ENCODE data around the gene MYO16. TPM values are rescaled to one million over a fixed set of nuclear protein-coding genes. Genes with fewer than 3 reads are reported as not detected.

The MYO16 gene
- total RNA-seq, 1 experiment from 2014 or later = not detected

DNA sequence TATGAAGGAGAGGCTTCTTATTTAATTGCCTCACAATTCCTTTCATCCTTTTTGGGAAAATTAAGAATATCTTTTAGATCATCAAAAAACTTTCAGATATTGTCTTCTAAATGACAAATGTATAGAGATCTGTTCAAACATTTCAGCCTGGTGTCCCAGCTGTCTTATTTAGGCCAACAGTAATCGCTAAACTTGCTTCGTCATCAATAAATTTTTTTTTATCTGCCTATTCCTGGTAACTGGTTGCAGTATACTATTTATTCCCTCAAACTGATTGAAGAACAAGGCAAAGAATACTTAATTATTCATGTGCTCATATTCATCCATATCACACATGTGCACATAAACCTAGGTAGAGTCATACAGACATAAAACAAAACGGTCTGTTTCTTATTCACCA is 5.3 kb upstream of the MYO16 start:
- Histone ChIP-seq H3K9ac (ENCODE audit: extremely low read depth, insufficient read length, low read length) (no peak overlapping the region), H4K8ac (replicated peaks; ENCODE audit: insufficient read length, low read depth, low read length) (no peak overlapping the region), H2BK15ac (ENCODE audit: low read depth, low read length) (no peak overlapping the region), H3K9me3 (ENCODE audit: control insufficient read depth, low read depth, low read length) (no peaks in the 10 kb centered on the region), H2BK20ac (ENCODE audit: low read depth, low read length, poor library complexity, severe bottlenecking) (no peak overlapping the region), H3K56ac (ENCODE audit: insufficient read length, low read depth, low read length) (no peak overlapping the region), H3K4ac (ENCODE audit: low read depth, low read length) (no peak overlapping the region), H3K27ac (ENCODE audit: insufficient read length, low read depth, low read length) (no peak overlapping the region), H2BK120ac (ENCODE audit: low read depth, low read length, poor library complexity, severe bottlenecking) (no peak overlapping the region), H3K23ac (ENCODE audit: insufficient read length, low read depth, low read length) (no peak overlapping the region), H3K79me1 (ENCODE audit: insufficient read depth, low read depth, low read length, poor library complexity, severe bottlenecking) (no peaks in the 10 kb centered on the region), H2BK12ac (ENCODE audit: insufficient read length, low read depth, low read length) (no peak overlapping the region), H3K23me2 (ENCODE audit: insufficient read length, low read depth, low read length, poor library complexity, severe bottlenecking) (no peaks in the 10 kb centered on the region), H3K4me2 (ENCODE audit: insufficient read depth, insufficient read length, low read length) (no peak overlapping the region), H3K27me3 (ENCODE audit: insufficient read depth, low read length) (no peaks in the 10 kb centered on the region), H2AK5ac (ENCODE audit: insufficient read length, low read length) (no peak overlapping the region), H4K20me1 (ENCODE audit: control insufficient read depth, insufficient read depth, insufficient read length) (no peaks in the 10 kb centered on the region), H3K18ac (ENCODE audit: insufficient read length, low read depth, low read length) (no peak overlapping the region), H3K14ac (ENCODE audit: insufficient read depth, low read length) (no peak overlapping the region), H3K4me1 (ENCODE audit: insufficient read depth, low read length) (no peaks in the 10 kb centered on the region), H4K91ac (ENCODE audit: insufficient read length, low read depth, low read length) (no peak overlapping the region), H3K79me2 (ENCODE audit: insufficient read depth, low read length) (no peaks in the 10 kb centered on the region), H2AFZ (ENCODE audit: low read length) (no peak overlapping the region), H4K5ac (ENCODE audit: insufficient read length, low read depth, low read length) (no peak overlapping the region), H3T11ph (ENCODE audit: low read length) (no peak overlapping the region), H2BK5ac (ENCODE audit: insufficient read length, low read length) (no peak overlapping the region)
- H3K27ac Mint-ChIP-seq = no peak overlapping the region
- peaks cover 0 to 8% of the 10 kb centered on the region in 2 experiments; a peak in 3 of 5 replicates for H3K9me3 Mint-ChIP-seq
- DNase-seq = no peak
- H3K4me1 Mint-ChIP-seq = peaks cover 3 to 17% of the 10 kb centered on the region in 2 experiments
- WGBS (ENCODE audit: extremely low coverage, insufficient read length, low lambda C conversion rate) = no CpG with 5 or more reads among the region's 3 CpGs
- peaks cover 0 to 3% (median 0%) of the 10 kb centered on the region in 3 experiments; a peak in 2 of 7 replicates for H3K36me3 Mint-ChIP-seq (ENCODE audit: insufficient read depth in 1 of 3, low read depth in 3 of 3)
- TF ChIP-seq, protein P1, sequence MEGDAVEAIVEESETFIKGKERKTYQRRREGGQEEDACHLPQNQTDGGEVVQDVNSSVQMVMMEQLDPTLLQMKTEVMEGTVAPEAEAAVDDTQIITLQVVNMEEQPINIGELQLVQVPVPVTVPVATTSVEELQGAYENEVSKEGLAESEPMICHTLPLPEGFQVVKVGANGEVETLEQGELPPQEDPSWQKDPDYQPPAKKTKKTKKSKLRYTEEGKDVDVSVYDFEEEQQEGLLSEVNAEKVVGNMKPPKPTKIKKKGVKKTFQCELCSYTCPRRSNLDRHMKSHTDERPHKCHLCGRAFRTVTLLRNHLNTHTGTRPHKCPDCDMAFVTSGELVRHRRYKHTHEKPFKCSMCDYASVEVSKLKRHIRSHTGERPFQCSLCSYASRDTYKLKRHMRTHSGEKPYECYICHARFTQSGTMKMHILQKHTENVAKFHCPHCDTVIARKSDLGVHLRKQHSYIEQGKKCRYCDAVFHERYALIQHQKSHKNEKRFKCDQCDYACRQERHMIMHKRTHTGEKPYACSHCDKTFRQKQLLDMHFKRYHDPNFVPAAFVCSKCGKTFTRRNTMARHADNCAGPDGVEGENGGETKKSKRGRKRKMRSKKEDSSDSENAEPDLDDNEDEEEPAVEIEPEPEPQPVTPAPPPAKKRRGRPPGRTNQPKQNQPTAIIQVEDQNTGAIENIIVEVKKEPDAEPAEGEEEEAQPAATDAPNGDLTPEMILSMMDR (conservative IDR thresholded peaks at IDR 0.05) = no peak
- no peak overlapping the region for H3K4me3 Mint-ChIP-seq
- no peaks in the 10 kb centered on the region for H3K27me3 Mint-ChIP-seq (ENCODE audit: low read depth)
